NCI-H1092 (cell line): ENCODE measurements around the gene CPVL.

Source experiments
- DNase-seq: peaks from one replicate; lab custom pipeline; 2025; lab: John Stamatoyannopoulos, UW

CPVL gene

GRCh38 chr7:29156907-29157452 is 10.6 kb upstream of the CPVL start:
- no peak for DNase-seq

GRCh38 chr7:29154076-29154475 is 7.7 kb upstream of the CPVL start:
- no peak for DNase-seq

GRCh38 chr7:29150856-29151255 is 4.5 kb upstream of the CPVL start:
- no peak for DNase-seq

GRCh38 chr7:29149036-29149435 is 2.7 kb upstream of the CPVL start:
- DNase-seq = no peak

GRCh38 chr7:29147821-29148220 is 1.5 kb upstream of the CPVL start:
- DNase-seq = no peak

- DNase-seq = no peak
These were observed 712 bp upstream of the CPVL start for GRCh38 chr7:29146888-29147609.

- no peak for DNase-seq
These were observed 732 bp downstream of the CPVL start for GRCh38 chr7:29145553-29146056.

GRCh38 chr7:29143751-29144150 is 2.6 kb downstream of the CPVL start:
- no peak for DNase-seq

GRCh38 chr7:29142021-29142727 is 4.2 kb downstream of the CPVL start:
- DNase-seq = no peak

GRCh38 chr7:29140873-29141468 is 5.4 kb downstream of the CPVL start:
- DNase-seq = no peak

- no peak for DNase-seq
These were observed 6.5 kb downstream of the CPVL start for GRCh38 chr7:29139796-29140195.

GRCh38 chr7:29139191-29139590 is 7.1 kb downstream of the CPVL start:
- no peak for DNase-seq

GRCh38 chr7:29138588-29138987 is 7.7 kb downstream of the CPVL start:
- no peak for DNase-seq

- no peak for DNase-seq
These were observed 10.5 kb downstream of the CPVL start for GRCh38 chr7:29135846-29136245.

- DNase-seq = no peak
These were observed 13.4 kb downstream of the CPVL start for GRCh38 chr7:29132980-29133379.

GRCh38 chr7:29131678-29132077 is 14.7 kb downstream of the CPVL start:
- no peak for DNase-seq

- no peak for DNase-seq
These were observed 16.2 kb downstream of the CPVL start for GRCh38 chr7:29130096-29130495.

- DNase-seq = no peak
These were observed 18.8 kb downstream of the CPVL start for GRCh38 chr7:29127527-29127926.

- DNase-seq = no peak
These were observed 19.5 kb downstream of the CPVL start for GRCh38 chr7:29126804-29127203.

- no peak for DNase-seq
These were observed 22.6 kb downstream of the CPVL start for GRCh38 chr7:29123626-29124190.

- no peak for DNase-seq
These were observed 23.6 kb downstream of the CPVL start for GRCh38 chr7:29122759-29123158.

GRCh38 chr7:29122081-29122480 is 24.3 kb downstream of the CPVL start:
- DNase-seq = no peak
